ENCODE measurements around the gene ARHGAP26.

The ARHGAP26 gene

DNA sequence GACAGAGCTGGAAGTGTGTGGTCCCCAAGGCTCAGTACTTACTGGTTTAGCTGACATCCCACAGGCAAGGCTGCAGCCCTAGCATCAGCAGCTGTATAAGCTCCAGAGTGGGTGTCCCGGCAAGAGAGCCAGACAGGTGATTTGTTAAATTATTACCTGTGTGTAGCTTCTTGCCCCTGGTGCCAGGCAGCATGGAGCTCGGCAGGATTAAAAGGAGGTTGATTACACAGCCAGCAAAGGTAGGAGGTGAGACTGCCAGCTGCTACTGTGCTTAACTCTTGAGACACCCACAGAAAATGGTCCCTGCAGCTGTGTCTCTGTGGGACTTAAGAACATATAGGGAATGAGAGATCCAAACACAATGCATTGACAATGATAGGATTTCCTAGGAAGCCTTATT lies 54.2 kb downstream of the ARHGAP26 start:
- DNase-seq (ENCODE audit: low read depth in 1 of 2, low spot score in 1 of 2): no peak
- in situ Hi-C loops (cut with HindIII; ENCODE audit: low pct_unique_long_range_greater_than_20kb, low sequenced_read_pairs): no loop called here
- TF ChIP-seq JUND (IDR thresholded peaks at IDR 0.05; ENCODE audit: low read depth): no peak

DNA sequence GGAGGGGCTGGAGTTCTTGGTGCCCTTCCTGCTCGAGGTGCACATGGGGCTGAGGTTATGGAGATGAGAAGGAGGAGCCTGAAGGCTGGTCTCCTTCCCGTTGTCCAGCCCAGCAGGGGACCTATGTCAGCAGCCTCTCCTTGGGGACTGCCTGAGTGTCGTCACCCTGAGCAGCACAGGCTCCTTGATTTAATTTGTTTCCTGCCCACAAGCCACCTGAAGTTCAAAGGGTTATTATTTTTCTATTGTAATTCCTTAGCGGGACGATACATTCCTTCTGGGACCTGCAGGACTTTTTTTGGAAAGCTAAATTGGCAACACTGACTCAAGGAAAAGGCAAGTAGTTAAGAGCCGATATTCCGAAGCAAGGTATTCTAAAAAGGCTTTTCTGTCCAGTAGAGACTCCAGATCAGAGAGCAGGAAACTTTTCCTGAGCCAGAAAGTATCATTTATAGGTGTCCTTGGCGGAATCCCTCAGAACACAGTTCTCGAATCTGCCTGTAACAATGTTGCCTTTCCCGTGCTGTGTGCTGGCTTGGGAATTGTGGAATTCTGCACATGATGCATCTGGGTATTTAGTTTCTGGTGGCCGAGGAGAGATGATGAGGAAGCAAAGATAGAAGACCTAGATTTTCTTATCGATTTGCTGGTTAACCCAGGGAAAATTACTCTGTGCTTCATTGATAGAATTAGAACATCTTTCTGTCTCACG lies 55.4 kb downstream of the ARHGAP26 start:
- in situ Hi-C loops (cut with HindIII; ENCODE audit: low pct_unique_long_range_greater_than_20kb, low sequenced_read_pairs): no loop called here
- no peak for TF ChIP-seq JUND (IDR thresholded peaks at IDR 0.05; ENCODE audit: low read depth)
- peak in 1 of 2 experiments; percentile 24 for DNase-seq (ENCODE audit: low read depth in 1 of 2, low spot score in 1 of 2)

DNA sequence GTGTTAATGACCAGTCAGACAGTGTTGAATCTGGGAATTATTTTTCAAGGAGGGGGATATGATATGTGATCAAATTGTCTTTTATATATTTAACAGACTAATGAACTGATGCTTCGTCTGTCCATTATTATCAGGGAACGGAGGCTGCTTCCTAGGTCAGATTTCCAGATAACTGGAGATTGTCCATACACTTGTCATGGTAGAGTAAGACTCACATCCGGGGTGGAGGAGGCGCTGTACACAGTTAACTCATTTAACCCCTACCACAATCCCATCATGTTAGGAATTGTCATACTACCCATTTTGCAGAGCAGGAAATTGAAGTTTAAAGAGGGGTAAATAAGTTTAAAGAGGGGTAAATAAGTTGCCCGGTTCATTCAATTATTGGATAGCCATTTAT lies 55.9 kb downstream of the ARHGAP26 start:
- no peak for DNase-seq (ENCODE audit: low read depth in 1 of 2, low spot score in 1 of 2)
- no peak for TF ChIP-seq JUND (IDR thresholded peaks at IDR 0.05; ENCODE audit: low read depth)
- in situ Hi-C loops (cut with HindIII; ENCODE audit: low pct_unique_long_range_greater_than_20kb, low sequenced_read_pairs): no loop called here

DNA sequence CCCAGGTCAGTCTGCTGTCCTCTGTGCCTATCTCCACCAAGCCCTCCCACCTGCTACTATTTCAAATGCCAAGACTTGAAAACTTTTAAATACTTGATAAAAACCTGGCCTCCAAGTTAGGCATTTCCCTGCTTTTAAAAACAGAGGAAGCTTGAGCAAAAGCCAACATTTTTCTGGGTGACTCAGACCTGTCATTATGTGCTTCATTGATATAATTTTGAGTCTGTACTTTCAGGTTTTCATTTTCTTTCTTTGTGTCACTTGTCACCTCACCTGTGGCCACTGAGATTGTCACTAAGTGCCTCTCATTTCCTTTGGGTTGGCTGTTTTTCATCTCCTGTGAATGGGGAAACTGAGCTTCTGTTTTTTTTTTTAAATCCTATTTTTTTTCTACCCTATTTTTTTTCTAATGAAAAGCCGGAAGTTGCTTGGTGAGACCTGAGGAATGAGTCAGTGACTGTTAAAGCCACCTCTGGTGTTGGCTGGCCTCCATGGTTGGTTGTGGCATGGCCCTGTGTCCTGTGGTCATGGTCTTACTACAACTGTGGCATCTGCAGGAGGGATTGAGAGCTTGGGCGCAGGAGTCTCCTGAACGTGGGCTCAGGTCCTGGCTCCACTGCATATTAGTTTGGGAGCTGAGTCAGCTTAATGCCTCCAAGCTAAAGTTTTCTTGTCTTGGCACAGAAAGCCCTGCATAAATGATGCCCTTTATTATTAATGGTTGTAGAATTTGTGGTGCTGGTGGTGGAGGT lies 56.7 kb downstream of the ARHGAP26 start:
- TF ChIP-seq JUND (IDR thresholded peaks at IDR 0.05; ENCODE audit: low read depth): no peak
- no peak for DNase-seq (ENCODE audit: low read depth in 1 of 2, low spot score in 1 of 2)
- in situ Hi-C loops (cut with HindIII; ENCODE audit: low pct_unique_long_range_greater_than_20kb, low sequenced_read_pairs): no loop called here

DNA sequence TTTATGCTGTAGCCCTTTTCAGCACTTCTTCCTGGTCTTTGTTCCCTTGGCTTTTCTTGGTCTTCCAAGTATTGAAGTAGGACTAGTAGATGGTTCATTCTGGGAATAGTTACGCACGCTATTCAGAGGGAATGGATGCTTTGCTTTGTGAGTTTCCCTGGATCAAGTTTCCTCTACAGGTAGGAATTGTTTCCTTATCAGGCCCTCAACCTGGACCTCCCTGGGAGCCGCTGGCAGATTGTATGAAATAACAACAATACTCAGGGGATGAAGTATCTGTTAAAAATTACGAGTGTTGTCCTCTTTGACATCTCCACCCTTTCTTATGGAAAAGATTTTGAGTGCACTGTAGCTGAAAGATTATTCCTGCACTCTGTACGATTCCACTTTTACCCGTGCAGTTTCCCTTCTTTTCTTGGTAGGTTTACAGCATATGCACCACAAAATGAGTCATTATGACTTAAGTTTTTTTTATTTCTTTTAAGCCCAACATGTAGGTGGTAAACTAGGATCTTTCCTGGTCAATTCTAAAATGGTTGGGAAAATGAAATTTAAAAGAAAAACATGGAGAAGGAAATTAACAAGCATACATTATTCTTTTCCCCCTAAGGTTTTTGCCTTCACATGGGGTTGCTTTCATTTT lies 57.9 kb downstream of the ARHGAP26 start:
- in situ Hi-C loops (cut with HindIII; ENCODE audit: low pct_unique_long_range_greater_than_20kb, low sequenced_read_pairs): no loop called here
- no peak for DNase-seq (ENCODE audit: low read depth in 1 of 2, low spot score in 1 of 2)
- TF ChIP-seq JUND (IDR thresholded peaks at IDR 0.05; ENCODE audit: low read depth): no peak

DNA sequence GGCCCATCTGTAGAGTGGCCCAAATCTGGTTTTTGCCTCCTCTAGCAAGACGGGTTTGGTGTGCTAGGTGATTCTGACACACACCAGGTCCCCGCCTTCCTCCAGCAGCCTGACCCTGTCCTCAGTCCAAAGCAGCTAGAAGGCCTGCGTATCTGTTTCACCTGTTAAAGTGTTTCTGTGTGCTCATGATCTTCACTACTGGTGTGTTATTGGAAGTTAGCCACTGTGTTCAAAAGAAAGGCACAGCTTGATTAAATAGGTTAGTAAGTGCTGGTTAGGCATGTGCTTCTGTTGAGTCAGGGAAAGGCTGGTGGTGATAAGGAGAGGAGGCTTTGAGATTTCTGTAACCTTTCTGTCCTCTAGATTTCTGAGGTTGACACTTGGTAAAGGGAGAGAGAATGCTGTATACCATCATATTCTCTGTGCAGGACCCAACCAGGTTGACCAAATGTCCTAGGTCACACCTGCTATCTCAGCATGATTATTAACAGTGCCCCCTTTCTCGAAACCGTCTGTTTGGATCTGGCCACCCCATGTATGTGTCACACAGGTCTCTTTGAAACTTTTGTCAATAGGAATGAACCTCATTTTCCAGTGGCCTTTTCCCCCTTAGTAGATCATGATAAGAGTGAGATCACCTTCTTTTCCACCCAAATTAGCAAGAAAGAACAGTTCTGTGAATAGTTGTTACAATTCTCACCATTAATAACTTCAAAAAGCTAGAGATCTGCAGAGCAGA lies 58.8 kb downstream of the ARHGAP26 start:
- no peak for TF ChIP-seq JUND (IDR thresholded peaks at IDR 0.05; ENCODE audit: low read depth)
- in situ Hi-C loops (cut with HindIII; ENCODE audit: low pct_unique_long_range_greater_than_20kb, low sequenced_read_pairs): no loop called here
- DNase-seq (ENCODE audit: low read depth in 1 of 2, low spot score in 1 of 2): no peak

DNA sequence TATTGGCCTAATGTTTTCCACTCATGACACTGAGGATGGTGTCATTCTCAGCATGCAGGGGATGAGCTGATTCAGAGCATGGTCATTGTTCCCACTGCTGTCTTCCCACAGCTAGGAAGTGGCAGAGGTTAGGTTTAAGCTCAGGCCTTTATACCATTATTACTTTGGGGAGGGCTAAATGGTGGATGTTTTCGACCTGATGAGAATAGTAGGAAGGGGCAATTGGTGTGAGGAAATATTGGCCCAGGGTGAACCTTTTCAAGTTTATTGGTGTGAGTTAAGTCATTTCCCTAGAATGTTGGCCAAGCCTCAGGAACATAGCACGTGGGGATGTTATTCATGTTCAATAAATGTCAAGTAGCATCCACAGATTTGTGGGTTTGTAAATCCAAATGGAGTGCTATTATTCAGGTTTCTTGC lies 59.6 kb downstream of the ARHGAP26 start:
- in situ Hi-C loops (cut with HindIII; ENCODE audit: low pct_unique_long_range_greater_than_20kb, low sequenced_read_pairs): no loop called here
- TF ChIP-seq JUND (IDR thresholded peaks at IDR 0.05; ENCODE audit: low read depth): no peak
- DNase-seq (ENCODE audit: low read depth in 1 of 2, low spot score in 1 of 2): no peak

DNA sequence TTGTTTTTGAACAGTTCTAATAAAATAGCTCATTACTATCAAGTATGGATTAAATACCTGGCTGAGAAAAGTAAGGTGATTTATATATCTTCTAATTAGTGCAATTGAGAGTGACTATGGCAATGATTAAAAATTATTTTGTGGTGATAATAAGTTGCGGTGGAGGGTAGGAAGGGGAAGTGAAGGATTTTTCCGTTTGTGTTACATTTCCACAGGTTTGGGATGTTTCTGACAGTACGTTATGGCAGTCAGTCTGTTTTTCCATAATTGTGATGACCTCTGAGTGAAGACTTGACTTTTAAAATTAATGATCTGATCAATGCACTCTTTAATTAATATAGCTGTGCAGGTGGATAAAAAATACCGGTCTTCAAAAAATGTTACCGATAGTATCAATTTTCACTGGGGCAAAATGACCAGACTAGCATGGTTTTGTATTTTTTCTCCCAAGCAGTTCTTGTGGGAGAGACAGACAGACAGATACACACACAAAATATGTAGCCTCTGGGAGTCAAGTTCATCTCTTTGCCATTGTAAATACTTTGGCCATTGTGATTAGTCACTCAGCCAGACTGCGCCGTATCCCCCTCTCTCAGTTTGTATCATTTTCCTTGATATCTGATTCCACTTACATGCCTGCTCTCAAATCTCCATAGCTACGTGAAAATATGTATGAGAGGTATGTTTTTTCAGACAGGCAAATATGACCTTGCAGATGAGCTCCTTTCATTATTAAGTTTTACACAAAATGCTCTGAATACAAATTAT lies 60.2 kb downstream of the ARHGAP26 start:
- TF ChIP-seq JUND (IDR thresholded peaks at IDR 0.05; ENCODE audit: low read depth): no peak
- no peak for DNase-seq (ENCODE audit: low read depth in 1 of 2, low spot score in 1 of 2)
- in situ Hi-C loops (cut with HindIII; ENCODE audit: low pct_unique_long_range_greater_than_20kb, low sequenced_read_pairs): no loop called here

DNA sequence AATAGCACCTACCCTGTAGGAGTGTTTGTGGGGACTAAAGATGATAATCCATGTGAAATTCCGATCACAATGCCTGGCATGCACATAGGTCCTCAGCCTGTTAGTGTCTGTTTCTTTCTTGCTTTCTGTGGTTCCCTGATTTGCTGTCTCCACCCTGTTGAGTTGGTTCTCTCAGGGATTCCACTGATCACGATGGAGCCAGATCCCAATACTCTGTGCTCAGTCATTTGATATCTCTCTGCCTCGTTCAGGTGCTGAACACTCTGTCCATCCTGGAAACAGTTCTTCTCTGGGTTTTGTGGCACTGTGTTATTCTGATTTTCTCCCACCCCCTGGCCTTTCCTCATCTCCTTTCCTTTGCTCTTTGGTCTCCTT lies 60.8 kb downstream of the ARHGAP26 start:
- in situ Hi-C loops (cut with HindIII; ENCODE audit: low pct_unique_long_range_greater_than_20kb, low sequenced_read_pairs): no loop called here
- TF ChIP-seq JUND (IDR thresholded peaks at IDR 0.05; ENCODE audit: low read depth): no peak
- DNase-seq (ENCODE audit: low read depth in 1 of 2, low spot score in 1 of 2): no peak

DNA sequence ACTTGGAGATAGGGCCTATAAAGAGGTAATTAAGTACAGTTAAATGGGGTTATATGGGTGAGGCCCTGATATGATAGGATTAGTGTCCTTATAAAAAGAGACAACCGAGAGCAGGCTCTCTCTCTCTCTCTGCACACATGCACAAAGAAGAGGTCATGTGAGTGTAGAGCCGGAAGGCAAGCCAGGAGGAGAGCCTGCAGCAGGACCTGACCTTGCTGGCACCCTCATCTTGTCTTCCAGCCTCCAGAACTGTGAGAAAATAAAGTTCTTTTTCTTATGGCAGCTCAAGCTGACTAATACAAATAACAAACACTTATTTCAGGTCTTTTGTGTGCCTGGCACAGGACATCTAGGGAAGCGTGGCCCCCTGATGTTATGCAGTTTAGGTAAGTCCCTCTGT lies 62.1 kb downstream of the ARHGAP26 start:
- no peak for DNase-seq (ENCODE audit: low read depth in 1 of 2, low spot score in 1 of 2)
- no peak for TF ChIP-seq JUND (IDR thresholded peaks at IDR 0.05; ENCODE audit: low read depth)
- in situ Hi-C loops (cut with HindIII; ENCODE audit: low pct_unique_long_range_greater_than_20kb, low sequenced_read_pairs): no loop called here

DNA sequence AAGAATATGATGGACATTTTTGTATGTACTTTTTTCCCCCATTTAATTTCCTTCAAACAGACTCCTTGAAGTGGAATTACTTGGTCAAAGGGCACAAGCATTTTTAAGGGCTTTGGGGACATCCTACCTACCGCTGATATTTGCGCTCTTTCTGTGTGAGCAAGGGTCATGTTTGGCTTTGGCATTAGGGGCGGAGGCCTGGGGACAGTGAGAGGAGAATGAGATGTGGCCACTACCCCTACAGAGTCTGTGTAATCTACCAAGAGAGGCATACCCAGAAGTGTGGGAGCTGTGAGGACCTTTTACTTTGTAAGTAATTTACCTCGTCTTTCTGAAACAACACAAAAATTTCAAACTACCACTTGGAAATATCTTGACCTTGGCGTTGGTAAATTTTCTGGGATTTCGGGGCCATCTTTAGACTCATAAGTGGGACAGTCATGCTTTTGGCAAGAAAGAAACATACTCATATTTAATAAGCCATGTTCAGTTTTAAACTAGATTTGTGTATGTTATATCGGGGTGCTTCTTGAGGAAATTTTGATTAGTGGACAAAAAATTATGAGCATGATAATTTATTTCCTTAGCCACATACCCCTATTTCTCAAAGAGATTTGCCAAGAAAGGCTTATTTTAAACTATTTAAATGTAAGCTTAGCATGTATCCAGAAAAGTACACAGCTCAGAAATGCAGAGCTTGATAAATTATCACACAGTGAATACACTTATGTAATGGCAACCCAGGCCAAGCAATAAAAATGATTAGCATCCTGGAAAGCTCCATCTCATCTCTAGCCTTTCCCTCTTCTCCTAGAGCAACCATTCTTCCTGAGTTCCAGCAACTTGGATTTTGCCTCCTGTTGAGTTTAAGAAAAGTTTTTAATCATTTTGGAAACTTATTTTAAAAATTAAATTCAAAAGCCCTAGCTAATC lies 63.6 kb downstream of the ARHGAP26 start:
- in situ Hi-C loops (cut with HindIII; ENCODE audit: low pct_unique_long_range_greater_than_20kb, low sequenced_read_pairs): no loop called here
- TF ChIP-seq JUND (IDR thresholded peaks at IDR 0.05; ENCODE audit: low read depth): no peak

More for the DNA sequence above, 63.6 kb downstream of the ARHGAP26 start:
- no peak for DNase-seq (ENCODE audit: low read depth in 1 of 2, low spot score in 1 of 2)

Data from T47D (cell line).